HG03565 (cell line): ENCODE results near the gene BMX.

Experiments
- ATAC-seq: cut with Tn5 transposase; IDR thresholded peaks from one replicate; pipeline ENCODE4 v1.9.1; 2021; ENCODE audit warnings: mild to moderate bottlenecking, moderate library complexity; ENCODE audit not compliant: unreplicated experiment

BMX gene

DNA sequence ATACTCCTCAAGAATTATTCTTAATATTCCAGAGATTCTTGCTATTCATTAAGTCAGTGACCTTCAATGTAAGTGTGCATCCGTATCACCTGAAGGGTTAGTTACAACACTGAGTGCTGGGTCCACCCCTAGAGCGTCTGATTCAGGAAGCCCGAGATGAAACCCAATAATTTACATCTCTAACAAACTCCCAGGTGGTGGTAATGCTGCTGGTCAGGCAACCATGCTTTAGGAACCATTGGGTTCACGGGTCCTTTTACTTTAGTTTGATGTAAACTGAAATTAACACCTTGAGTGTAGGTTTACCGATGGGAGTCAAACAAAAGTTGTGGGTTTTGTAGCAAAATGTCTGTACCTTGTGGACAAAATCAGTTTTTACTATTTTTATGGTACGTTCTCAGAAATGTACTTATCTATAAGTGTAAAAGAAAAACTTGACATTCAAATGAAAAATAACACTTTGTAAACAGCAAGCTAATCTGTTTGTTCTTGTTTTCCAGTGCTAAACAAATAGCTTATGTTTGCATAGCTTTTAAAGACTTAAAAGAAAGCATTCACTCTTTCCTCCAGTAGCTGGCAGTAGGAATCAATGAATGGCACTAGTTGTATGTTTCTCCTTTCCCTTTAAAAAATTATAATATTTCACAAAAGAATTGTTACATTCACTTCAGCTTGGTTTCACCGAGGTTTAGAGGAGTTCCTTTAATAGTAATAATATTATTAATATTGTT is 67.4 kb downstream of the BMX start:
- no peak for ATAC-seq

DNA sequence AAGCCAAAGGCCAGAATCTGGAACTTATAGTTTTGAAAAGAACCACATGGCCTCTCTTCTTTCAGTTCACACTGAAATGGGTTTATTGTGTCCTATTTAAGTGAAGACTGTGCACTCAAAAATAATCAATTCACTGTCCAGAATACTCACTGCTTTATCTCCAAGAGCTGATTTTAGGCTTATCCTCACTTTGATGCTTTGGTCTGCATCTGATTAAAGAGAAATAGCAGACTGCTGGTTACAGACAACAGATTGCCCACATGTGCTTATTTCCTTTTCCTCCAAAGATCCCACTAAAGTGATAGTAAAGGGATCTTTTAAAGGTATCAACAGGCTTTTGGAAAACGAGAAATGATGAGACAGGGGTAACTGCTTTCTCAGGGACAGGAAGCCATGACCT is 69.5 kb downstream of the BMX start:
- no peak for ATAC-seq

DNA sequence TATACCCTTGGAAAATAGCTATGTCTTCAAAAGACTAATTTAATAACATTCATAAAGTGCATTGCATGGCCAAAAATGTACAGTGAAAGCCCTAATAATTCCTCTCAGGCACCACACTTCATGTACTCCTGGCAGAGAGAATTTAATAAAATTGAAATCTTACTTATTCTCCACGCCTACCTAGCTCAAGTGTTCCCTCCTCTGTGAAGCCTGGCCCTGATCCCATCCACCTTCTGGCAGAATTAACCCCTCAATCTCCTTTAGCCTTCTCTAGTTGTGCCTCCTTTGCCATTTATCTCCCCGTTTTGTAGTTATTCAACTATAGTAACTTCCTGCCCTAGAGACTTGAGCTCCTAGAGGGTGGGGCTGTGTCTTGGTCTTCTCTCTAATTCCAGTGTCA is 73.4 kb downstream of the BMX start:
- ATAC-seq, result no peak

DNA sequence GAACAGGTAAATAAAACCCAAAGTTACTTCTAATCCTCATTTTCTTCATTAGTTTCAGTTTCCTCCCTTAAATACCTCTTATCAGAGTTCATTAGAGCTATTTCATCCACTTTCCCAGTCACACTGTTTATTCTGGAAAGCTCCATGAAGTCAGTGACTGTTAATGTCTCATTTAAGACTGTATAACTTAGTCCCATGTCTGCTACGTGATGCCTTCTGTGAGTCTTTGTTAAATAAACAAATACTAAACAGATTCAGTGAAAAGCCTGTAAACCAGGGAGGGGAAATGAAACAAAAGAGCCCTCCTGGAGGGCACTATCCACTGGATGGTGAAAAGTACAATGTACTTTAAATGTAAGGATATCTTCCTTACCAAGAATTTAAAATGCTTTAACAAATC is 75.4 kb downstream of the BMX start:
- ATAC-seq, result no peak

DNA sequence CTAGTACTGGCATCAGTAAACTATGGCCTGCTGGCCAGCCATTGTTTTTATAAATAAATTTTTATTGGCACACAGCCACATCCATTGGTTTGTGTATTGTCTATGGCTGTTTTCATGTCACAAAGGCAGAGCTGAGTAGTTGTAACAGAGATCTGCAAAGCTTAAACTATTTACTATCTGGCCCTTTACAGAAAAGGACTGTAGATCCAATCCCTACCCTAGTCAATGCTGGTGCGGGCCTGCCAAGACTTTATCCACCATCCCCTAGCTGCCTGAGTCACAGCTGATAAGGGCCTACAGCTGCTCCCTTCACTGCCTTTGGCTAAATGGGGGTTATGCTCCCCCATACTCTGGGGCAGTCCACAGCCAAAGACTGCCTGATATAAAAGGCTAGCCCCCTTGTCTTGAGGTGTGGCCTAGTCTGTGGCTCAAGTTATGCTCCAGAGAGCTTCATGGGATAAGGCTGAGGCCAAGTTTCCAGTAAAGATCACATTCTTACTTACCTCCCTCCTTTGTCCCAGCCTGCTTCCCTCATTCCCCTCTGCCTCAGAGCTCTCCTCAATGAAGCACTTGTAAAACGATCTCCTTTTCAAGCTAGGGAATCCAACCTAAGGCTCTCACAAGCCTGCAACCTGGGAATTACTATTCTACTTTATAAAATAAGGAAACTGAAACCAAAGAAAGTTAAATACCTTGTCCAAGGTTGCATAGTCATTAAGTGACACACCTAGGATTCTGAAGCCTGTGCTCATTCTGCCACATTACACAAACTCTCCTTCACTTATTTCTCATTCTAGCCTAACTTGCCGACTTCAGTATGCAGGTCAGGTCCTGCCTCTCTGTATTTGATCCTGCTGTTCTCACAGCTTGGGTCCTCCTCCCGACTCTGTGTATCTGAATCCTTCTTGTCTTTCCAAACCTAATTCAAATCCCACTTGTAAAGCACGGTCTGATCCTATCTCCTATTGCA is 79.5 kb downstream of the BMX start:
- ATAC-seq, result no peak

DNA sequence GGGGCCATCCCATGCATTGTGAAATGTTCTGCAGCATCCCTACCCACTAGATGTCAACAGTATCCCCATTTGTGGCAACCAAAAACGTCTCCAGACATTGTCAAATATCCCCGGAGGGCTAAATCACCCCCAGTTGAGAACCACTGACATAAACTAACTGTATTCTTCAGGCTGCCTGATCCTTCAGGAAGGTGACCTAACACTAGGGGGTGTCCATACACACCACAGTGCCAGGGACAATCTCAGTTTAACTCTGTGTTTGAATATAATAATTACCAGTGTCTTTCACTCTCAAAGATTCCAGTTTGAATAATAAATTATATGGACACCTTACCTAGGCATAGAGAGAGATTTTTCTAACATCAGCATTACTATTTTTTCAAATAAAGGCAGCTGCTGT is 93.8 kb downstream of the BMX start:
- no peak for ATAC-seq

DNA sequence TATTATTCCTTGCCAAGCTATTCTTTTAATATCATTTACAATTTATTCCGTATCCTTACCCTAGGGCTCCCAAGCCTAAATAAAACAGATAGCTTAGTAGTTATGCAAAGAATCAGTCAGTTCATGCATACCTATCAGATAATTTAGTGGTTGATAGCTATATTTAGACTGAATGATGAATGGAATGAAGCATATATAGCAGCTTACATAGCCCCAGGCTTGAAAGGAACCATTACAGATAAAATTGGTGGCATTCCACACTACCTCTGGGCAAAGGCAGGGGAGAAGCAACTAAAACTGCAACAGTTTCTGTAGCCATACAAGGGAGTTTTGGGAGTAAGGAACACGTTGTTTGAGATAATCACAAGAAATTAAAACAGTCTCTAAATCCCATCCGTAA is 97.4 kb downstream of the BMX start:
- no peak for ATAC-seq

DNA sequence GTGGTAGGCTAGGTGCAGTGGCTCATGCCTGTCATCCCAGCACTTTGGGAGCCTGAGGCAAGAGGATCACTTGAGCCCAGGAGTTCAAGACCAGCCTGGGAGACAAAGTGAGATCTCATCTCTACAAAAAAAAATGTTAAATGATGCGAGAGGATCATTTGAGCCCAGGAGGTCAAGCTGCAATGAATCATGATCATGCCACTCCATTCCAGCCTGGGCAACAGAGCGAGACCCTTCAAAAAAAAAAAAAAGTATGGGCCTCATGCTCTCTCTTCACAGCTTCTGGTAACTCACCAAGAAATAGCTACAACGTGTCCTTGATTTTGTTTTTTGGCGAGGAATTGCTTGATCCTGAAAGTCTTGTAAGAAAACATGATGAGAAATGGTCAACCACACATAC is 98.9 kb downstream of the BMX start:
- no peak for ATAC-seq

DNA sequence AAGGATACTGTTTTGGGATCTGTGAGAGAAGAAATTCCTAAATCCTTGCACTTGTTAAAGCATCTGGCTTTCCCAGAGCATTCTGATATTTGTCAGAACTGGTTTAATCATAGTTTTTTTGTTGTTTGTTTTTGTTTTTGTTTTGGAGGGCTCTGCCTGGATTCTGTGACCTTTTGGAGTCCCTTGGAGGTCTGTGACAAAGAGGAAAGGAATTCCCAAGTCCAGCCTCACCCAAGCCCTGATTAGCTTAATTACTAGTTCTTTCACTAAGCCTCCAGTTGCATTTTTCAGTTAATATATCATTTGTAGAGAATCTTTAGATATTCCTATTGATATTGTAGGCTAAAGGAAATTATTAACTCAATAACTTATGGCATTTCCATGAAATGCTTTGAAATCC is 99.4 kb downstream of the BMX start:
- ATAC-seq, result no peak

DNA sequence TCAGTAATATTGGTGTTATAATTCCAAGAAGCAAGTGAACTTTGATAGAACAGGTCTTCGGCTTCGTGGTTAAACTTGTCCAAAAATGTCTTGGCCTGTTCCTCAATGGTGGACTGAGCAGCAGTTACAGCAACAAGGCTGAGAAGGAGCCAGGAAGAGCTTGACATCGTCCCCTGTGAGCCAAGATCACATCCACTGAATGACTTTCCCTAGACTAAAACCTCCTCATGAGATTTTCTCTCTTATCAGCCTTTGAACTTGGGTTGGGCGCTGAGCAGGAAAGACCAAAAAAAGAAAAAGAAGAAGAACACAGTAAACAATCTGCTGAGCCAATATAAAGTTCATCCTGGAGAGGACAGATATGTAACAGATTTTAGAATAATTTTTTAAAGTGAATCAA is 100.1 kb downstream of the BMX start, which contains the start of gene ACE2:
Gene ACE2, minus strand, starts transcription at position 216 of the 400 bp plus-strand sequence. Its CDS starts 49 bp downstream, at position 167.
- no peak for ATAC-seq

DNA sequence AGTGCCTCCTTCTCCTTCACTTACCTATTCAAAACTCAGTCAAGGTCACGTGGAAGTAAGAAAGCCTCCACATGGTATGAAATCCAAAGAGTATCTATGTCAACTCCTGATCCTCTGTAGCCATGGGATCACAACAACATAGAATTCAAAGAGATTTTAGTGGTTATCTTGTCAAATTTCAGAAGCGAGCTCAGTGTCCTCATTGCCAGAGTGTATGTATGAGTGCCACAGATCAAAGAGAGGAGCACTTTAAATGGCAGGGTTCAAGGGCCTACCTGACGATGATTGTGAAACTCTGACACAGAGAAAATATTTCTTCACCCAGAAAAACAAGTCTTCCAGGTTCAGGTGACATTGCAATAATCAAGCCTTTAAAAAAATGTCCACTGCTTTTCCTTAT is 101.3 kb downstream of the BMX start:
- no peak for ATAC-seq

DNA sequence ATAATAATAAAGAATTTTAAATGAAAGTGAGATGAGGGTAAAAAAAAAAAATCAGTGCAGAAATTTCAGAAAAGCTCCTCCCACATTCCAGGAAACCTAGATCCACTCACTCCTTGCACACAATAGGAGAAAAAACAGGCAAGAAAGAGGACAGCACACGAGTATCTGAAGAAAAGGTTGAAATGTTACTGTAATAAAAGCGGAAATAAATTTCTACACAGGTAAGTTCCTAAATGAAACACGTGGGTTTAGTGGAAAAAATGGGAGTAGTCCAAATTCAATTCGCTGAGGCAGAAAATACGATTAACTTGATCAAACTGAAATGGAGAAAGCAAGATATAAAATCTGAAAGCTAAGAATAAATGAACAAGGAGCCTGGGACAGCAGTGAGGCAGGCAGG is 102.2 kb downstream of the BMX start:
- no peak for ATAC-seq

DNA sequence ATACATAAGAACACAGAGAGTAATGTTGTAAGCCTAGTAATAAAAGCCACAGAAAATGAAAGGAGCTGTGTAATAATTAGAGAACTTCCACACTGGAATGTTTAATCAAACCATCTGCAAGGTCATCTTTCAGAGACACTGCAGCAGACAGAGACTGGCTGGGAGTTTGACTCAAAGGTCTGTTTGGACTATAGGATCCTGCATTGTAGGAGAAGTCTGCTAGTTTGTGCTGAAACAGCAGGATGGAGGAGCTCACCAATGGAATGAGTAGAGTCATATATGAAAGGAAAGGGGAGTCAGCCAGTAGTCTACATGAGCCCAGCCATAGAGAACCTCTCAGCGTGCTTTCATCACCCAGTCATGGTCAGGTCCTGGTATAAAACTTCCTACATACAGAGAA is 104.6 kb downstream of the BMX start:
- no peak for ATAC-seq
